GM12801 (cell line): ENCODE measurements around the gene PCDH9.

Experiments
- TF ChIP-seq, protein P1 (sequence below): IDR thresholded peaks from one replicate; pipeline ENCODE4 v1.5.1; 2011; ENCODE audit warnings: control low read depth; ENCODE audit not compliant: insufficient read length; ENCODE audit errors: extremely low read depth

PCDH9 gene

DNA sequence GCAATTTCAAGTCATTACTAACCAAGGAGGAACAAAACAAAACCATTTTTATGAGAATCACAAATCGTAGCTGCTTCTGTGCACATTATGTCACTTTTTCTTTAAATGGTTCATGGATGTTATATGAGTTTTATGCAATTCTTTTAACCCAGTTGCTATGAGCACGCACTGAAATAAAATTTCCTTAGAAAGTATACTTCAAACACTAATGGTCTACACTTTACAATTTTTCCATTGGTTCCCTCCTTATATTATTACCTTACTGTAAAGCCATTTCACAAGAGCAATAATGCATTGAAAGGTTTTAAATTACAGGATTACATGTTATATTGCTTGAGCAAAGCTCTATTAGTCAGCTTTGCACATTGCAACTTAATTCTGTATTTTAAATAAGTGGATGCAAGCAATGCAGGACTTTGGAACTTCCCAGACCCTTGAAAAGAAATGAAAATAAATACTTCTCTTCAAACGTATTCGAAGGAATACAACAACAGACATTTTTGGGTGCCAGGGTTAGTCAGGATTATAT, 318.7 kb downstream of the PCDH9 start:
- TF ChIP-seq, protein P1, sequence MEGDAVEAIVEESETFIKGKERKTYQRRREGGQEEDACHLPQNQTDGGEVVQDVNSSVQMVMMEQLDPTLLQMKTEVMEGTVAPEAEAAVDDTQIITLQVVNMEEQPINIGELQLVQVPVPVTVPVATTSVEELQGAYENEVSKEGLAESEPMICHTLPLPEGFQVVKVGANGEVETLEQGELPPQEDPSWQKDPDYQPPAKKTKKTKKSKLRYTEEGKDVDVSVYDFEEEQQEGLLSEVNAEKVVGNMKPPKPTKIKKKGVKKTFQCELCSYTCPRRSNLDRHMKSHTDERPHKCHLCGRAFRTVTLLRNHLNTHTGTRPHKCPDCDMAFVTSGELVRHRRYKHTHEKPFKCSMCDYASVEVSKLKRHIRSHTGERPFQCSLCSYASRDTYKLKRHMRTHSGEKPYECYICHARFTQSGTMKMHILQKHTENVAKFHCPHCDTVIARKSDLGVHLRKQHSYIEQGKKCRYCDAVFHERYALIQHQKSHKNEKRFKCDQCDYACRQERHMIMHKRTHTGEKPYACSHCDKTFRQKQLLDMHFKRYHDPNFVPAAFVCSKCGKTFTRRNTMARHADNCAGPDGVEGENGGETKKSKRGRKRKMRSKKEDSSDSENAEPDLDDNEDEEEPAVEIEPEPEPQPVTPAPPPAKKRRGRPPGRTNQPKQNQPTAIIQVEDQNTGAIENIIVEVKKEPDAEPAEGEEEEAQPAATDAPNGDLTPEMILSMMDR: no peak

DNA sequence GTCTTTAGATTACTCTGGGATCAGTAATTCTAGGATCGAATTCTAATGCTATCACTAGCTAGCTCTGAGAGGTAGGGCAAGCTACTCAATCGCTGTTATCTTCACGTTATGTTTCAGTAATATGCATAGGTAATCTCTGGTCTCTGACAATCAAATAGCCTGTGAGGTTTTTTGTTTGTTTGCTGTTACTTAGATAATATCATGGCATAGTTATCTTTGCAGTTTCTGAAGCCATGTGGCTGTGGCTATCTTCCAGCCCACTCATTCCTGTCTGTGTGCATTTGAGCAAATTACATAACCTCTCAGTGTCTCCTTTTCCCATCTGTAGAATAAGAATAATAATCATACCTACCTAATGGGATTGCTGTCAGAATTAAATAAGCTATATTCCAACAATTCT, 330.2 kb downstream of the PCDH9 start:
- TF ChIP-seq, protein P1: no peak

DNA sequence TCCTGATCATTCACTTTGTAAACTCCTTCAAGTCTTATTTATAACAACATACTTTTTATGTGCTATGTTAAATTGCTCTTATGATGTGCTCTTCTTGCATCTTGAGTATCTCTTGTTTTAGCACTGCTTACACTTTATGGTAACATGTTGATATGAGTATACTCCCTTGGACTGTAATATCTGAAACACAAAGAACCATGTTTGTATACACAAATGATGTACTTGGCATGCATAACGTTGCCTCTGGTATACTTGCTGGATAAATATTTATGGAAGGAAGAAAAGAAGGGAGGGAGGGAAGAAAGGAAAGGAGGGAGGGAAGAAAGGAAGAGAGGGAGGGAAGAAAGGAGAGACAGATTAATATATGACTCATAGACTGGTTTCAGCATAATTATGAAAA, 333.2 kb downstream of the PCDH9 start:
- TF ChIP-seq, protein P1: no peak

DNA sequence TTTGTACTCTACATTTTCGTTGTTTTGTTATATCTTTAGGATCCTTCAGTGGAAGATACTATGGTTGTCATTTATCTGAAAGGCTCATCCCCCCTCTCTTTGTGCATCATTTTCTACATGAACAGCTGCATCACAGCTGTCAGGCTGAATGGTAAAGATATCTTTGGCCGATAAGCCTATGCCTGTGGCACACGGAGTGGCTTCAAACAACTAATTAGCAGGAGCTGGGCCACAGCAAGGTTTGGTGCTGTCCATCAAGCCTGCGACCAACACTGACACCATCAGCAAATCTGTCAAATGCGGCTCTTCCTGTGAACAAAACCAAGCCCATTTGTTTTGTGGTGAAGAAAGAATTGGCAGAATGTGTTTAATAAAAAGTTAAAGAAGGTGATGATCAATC, 334.4 kb downstream of the PCDH9 start:
- TF ChIP-seq, protein P1: no peak

DNA sequence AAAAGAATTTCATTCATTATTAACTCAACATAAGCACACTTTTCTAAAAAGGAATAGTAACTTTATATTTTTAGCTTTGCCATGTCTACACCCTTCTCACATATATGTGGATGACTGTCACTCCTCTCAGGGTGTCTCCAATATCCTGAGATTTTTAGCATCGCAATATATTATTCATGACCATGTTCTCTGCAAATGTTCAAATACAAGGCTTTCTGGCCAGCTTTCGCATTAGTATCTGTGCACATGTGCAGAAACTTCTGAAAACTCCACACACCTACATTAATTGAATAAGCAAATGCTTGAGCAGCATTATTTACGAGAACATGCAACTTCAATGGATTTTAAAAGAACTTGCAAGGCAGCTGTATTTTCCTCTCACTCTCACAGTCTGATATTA, 334.8 kb downstream of the PCDH9 start:
- TF ChIP-seq, protein P1: no peak

DNA sequence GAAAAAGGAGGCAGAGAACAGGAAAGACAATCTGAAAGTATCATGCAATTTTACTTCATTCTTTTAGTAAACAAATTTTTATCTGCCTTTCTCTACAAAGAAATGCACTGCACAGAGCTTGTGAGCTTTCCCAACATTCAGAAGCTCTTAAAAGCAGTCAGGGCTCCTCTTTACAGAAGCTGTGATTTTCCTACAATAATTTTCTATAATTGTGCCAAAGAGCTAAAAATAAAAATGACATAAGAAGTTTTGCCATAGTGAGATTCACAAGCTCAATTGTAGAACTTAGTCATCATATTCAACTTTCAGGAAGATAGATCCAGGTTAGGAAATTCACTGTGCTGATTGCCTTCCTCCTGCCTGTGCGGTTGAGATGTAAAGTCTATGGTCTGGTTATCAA, 341.4 kb downstream of the PCDH9 start:
- TF ChIP-seq, protein P1: no peak

DNA sequence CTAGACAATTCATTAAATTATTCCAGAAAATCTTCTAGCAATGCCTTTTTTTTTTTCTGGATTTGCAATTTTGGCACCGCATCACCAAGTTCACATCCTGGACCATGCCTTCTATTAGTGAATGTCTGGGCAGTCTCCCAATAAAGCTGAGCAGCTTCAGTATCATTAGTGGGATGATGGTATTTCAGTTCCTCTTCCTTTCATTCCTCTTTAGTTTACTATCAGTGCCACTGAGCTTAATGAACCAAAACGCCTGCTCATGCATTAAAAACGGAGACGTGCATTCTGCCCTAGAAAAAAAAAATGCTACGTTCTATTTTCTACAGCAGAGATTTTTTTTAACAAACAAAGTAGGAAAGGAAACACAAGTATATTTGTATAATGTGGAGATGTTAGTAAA, 343.0 kb downstream of the PCDH9 start:
- TF ChIP-seq, protein P1: no peak

DNA sequence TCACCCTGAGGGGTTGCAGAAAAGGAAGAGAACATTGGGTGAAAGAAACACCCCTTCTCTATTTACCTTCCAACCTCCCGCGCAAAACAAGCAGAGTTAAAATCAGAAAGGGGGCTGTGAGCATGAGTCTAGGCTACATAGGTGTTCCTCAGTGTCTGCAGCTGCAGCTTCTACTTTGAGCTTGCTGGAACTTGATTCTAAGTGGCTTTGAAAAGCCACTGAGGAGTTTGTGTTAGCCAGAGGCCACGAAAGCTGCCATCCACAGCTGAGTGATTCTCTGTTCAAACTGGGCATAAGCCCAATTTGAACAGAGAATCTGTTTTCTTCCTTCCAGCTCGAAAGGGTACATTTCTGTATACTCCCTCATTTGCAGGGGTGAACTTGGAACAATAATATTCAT, 343.9 kb downstream of the PCDH9 start:
- TF ChIP-seq, protein P1: no peak
